ENCODE results near the gene COPE. TPM values are rescaled to one million over a fixed set of nuclear protein-coding genes. Genes with fewer than 3 reads are reported as not detected.

Gene COPE
- total RNA-seq, 4 donors from 2014 or later, result 121 to 195 (median 152) TPM

- TF ChIP-seq EP300 (IDR thresholded peaks at IDR 0.05) (no peak), CTCF (IDR thresholded peaks at IDR 0.05) (no peak), POLR2AphosphoS5 (IDR thresholded peaks at IDR 0.05) (no peak), POLR2A (IDR thresholded peaks at IDR 0.05) (no peak)
- Histone ChIP-seq H3K4me1 (no peaks in the 10 kb centered on the region), H3K27ac (no peak overlapping the region), H3K27me3 (no peaks in the 10 kb centered on the region), H3K4me3 (no peak overlapping the region), H3K36me3 (peaks cover 0 to 6% of the 10 kb centered on the region in 2 donors), H3K9me3 (peaks cover 0 to 9% (median 0%) of the 10 kb centered on the region in 3 donors)
- ATAC-seq, result no peak
- WGBS, 2 donors (ENCODE audit: low coverage in 1 of 2), result 94 to 100% methylated on average over 1 to 6 of the region's 7 CpGs
These were observed 42.3 kb downstream of the COPE start for GRCh38 chr19:18876865-18877264.

- H3K9me3 ChIP-seq, result peaks cover 0 to 9% (median 0%) of the 10 kb centered on the region in 3 donors
- no peak for ATAC-seq
- H3K4me3 ChIP-seq, result no peak overlapping the region
- 83 to 86% methylated on average over 4 to 5 of the region's 5 CpGs for WGBS, 2 donors (ENCODE audit: low coverage in 1 of 2)
- no peak for TF ChIP-seq CTCF (IDR thresholded peaks at IDR 0.05)
- no peak for TF ChIP-seq EP300 (IDR thresholded peaks at IDR 0.05)
- no peak for TF ChIP-seq POLR2AphosphoS5 (IDR thresholded peaks at IDR 0.05)
- no peak for TF ChIP-seq POLR2A (IDR thresholded peaks at IDR 0.05)
- peaks cover 6% of the 10 kb centered on the region for H3K27me3 ChIP-seq
- no peaks in the 10 kb centered on the region for H3K4me1 ChIP-seq
- no peak overlapping the region for H3K27ac ChIP-seq
- H3K36me3 ChIP-seq, result peaks cover 0 to 6% of the 10 kb centered on the region in 2 donors
These were observed 43.5 kb downstream of the COPE start for GRCh38 chr19:18875726-18876125.

GRCh38 chr19:18871543-18871942, 47.6 kb downstream of the COPE start:
- TF ChIP-seq POLR2A (IDR thresholded peaks at IDR 0.05) (no peak), POLR2AphosphoS5 (IDR thresholded peaks at IDR 0.05) (no peak), CTCF (IDR thresholded peaks at IDR 0.05) (no peak), EP300 (IDR thresholded peaks at IDR 0.05) (no peak)
- no peak for ATAC-seq
- Histone ChIP-seq H3K27ac (no peak overlapping the region), H3K4me1 (peaks cover 0 to 33% (median 6%) of the 10 kb centered on the region in 3 donors), H3K36me3 (peaks cover 0 to 21% of the 10 kb centered on the region in 2 donors), H3K9me3 (peaks cover 0 to 1% (median 0%) of the 10 kb centered on the region in 3 donors), H3K27me3 (peaks cover 30% of the 10 kb centered on the region), H3K4me3 (no peak overlapping the region)
- 76 to 100% methylated on average over 1 to 7 of the region's 7 CpGs for WGBS, 2 donors (ENCODE audit: low coverage in 1 of 2)

- H3K4me1 ChIP-seq, result peaks cover 0 to 39% (median 6%) of the 10 kb centered on the region in 3 donors
- peaks cover 0 to 30% of the 10 kb centered on the region in 2 donors for H3K36me3 ChIP-seq
- WGBS, 2 donors (ENCODE audit: low coverage in 1 of 2), result 57 to 82% methylated on average over 8 to 17 of the region's 25 CpGs
- no peak overlapping the region for H3K27ac ChIP-seq
- no peaks in the 10 kb centered on the region for H3K9me3 ChIP-seq
- TF ChIP-seq EP300 (IDR thresholded peaks at IDR 0.05) (no peak), CTCF (IDR thresholded peaks at IDR 0.05) (no peak), POLR2AphosphoS5 (IDR thresholded peaks at IDR 0.05) (no peak), POLR2A (IDR thresholded peaks at IDR 0.05) (no peak)
- H3K27me3 ChIP-seq, result peaks cover 30% of the 10 kb centered on the region
- no peak for ATAC-seq
- H3K4me3 ChIP-seq, result no peak overlapping the region
These were observed 48.5 kb downstream of the COPE start for GRCh38 chr19:18870531-18871172.

All from gastroesophageal sphincter (tissue), 4 donors.